ENCODE results near the gene SYDE1. TPM values are rescaled to one million over a fixed set of nuclear protein-coding genes. Genes with fewer than 3 reads are reported as not detected.
A peak's percentile ranks its signal among the peaks of the same experiment; 100 is the strongest.

Gene SYDE1
- total RNA-seq, 2 donors from 2014 or later, result 1.8 to 5.8 TPM

- TF ChIP-seq CTCF (IDR thresholded peaks at IDR 0.05), result no peak
- H3K36me3 ChIP-seq, result peaks cover 6% of the 10 kb centered on the region
- no peaks in the 10 kb centered on the region for H3K27me3 ChIP-seq
These were observed 17.5 kb downstream of the SYDE1 start for GRCh38 chr19:15124572-15125231.

GRCh38 chr19:15125232-15126067, 18.2 kb downstream of the SYDE1 start:
- no peak for TF ChIP-seq CTCF (IDR thresholded peaks at IDR 0.05)
- intact Hi-C loops (cut with DNase I), result no loop called here
- H3K9ac ChIP-seq (ENCODE audit: low read depth in 2 of 2, low read length in 2 of 2), result peak overlapping the region; percentile 89 to 92
- H3K4me3 ChIP-seq, result peak overlapping the region; percentile 58
- H3K4me1 ChIP-seq, result peaks cover 7% of the 10 kb centered on the region
- H3K27me3 ChIP-seq, result no peaks in the 10 kb centered on the region
- no peaks in the 10 kb centered on the region for H3K9me3 ChIP-seq
- peak; percentile 98 for DNase-seq
- no peaks in the 10 kb centered on the region for H3K36me3 ChIP-seq
- H3K27ac ChIP-seq, result peak overlapping the region; percentile 87

More at GRCh38 chr19:15124572-15125231, 17.5 kb downstream of the SYDE1 start:
- H3K9me3 ChIP-seq, result no peaks in the 10 kb centered on the region
- intact Hi-C loops (cut with DNase I), result no loop called here
- H3K4me3 ChIP-seq, result peak overlapping the region; percentile 58
- DNase-seq, result peak; percentile 74
- H3K27ac ChIP-seq, result peak overlapping the region; percentile 87
- H3K9ac ChIP-seq (ENCODE audit: low read depth in 2 of 2, low read length in 2 of 2), result peak overlapping the region; percentile 89 to 92
- H3K4me1 ChIP-seq, result peaks cover 7% of the 10 kb centered on the region

- no peak for DNase-seq
- no peaks in the 10 kb centered on the region for H3K36me3 ChIP-seq
- H3K27ac ChIP-seq, result peak overlapping the region; percentile 87
- H3K27me3 ChIP-seq, result no peaks in the 10 kb centered on the region
- no peaks in the 10 kb centered on the region for H3K9me3 ChIP-seq
- TF ChIP-seq CTCF (IDR thresholded peaks at IDR 0.05), result no peak
- intact Hi-C loops (cut with DNase I), result no loop called here
- H3K9ac ChIP-seq (ENCODE audit: low read depth in 2 of 2, low read length in 2 of 2), result no peak overlapping the region
- H3K4me1 ChIP-seq, result peaks cover 7% of the 10 kb centered on the region
- peak overlapping the region; percentile 58 for H3K4me3 ChIP-seq
These were observed 19.1 kb downstream of the SYDE1 start for GRCh38 chr19:15126131-15126910.

- Histone ChIP-seq H3K4me1 (peaks cover 7% of the 10 kb centered on the region), H3K9me3 (no peaks in the 10 kb centered on the region), H3K36me3 (no peaks in the 10 kb centered on the region), H3K4me3 (no peak overlapping the region), H3K27ac (peak overlapping the region; percentile 12), H3K9ac (ENCODE audit: low read depth in 2 of 2, low read length in 2 of 2) (no peak overlapping the region), H3K27me3 (no peaks in the 10 kb centered on the region)
- intact Hi-C loops (cut with DNase I), result no loop called here
- DNase-seq, result peak; percentile 50
- no peak for TF ChIP-seq CTCF (IDR thresholded peaks at IDR 0.05)
These were observed 21.1 kb downstream of the SYDE1 start for GRCh38 chr19:15128162-15128770.

Data from colonic mucosa (tissue), 4 donors.